C4-2B (cell line): Measurements from ENCODE around the gene LRMDA.

Source experiments
- CTCF ChIP-seq: fragments of 450-650 bp; conservative IDR thresholded peaks from 2 replicates; pipeline ENCODE4 v1.5.1; 2017; ENCODE audit warnings: mild to moderate bottlenecking
- ZFX ChIP-seq: fragments of 450-650 bp; IDR thresholded peaks from 2 replicates; pipeline ENCODE4 v1.6.1; 2017

- TF ChIP-seq CTCF (no peak), ZFX (no peak)
These were observed 33.3 kb downstream of the LRMDA start for GRCh38 chr10:75464478-75465449.
